B cell (primary cell): Measurements from ENCODE around the gene ADAMTS17. TPM values are rescaled to one million over a fixed set of nuclear protein-coding genes. Genes with fewer than 3 reads are reported as not detected.

Experiments
- ATAC-seq: fragments of 200-7000 bp; cut with Tn5 transposase; one replicate; pipeline ENCODE4 v1.10.0; 2021; ENCODE audit warnings: low read depth, mild to moderate bottlenecking, moderate number of reproducible peaks, moderate library complexity
- CTCF ChIA-PET: fragments of 350-600 bp; sonication (Branson Sonifier 250); formaldehyde crosslinking; loops from one replicate; lab custom pipeline; 2021; ENCODE audit warnings: antibody characterized with exemption, inconsistent platforms; lab: Charles Lee
- POLR2A ChIA-PET: fragments of 350-600 bp; sonication (Branson Sonifier 250); formaldehyde crosslinking; loops from one replicate; lab custom pipeline; 2021; ENCODE audit warnings: antibody characterized with exemption; lab: Charles Lee
- DNase-seq: peaks from one replicate; pipeline ENCODE4 v3.0.0; 2013
- H2AFZ ChIP-seq: 2 replicates; pipeline ENCODE4 v1.6.1; 2012; ENCODE audit warnings: mild to moderate bottlenecking, low read depth, low read length; ENCODE audit not compliant: insufficient read depth, poor library complexity, severe bottlenecking
- H3K27ac ChIP-seq, 2 donors: 1 replicate in 1 of 2; 2 replicates in 1 of 2; pipeline ENCODE4 v1.5.1; 2012 to 2013; ENCODE audit warnings: low read length in 2 of 2, mild to moderate bottlenecking in 2 of 2, moderate library complexity in 1 of 2
- H3K27me3 ChIP-seq, 4 experiments: fragments of 200-600 bp in 1 of 4; sonication (generic) in 1 of 4; replicated peaks in 1 of 4; 1 replicate in 2 of 4; 2 replicates in 2 of 4; pipeline versions ENCODE4 v1.6.1 to v1.7.0; 2013 to 2016; ENCODE audit warnings: low read length in 3 of 4, mild to moderate bottlenecking in 2 of 4, mixed read lengths in 1 of 4, moderate library complexity in 1 of 4; ENCODE audit not compliant: insufficient read depth in 4 of 4, control insufficient read depth in 3 of 4; ENCODE audit errors: control extremely low read depth in 1 of 4
- H3K36me3 ChIP-seq, 2 experiments: replicated peaks in 1 of 2; 1 replicate in 1 of 2; 2 replicates in 1 of 2; pipeline versions ENCODE4 v1.6.1 to v1.7.1; 2013; ENCODE audit warnings: low read length in 1 of 2; ENCODE audit not compliant: insufficient read depth in 2 of 2, control insufficient read depth in 1 of 2; ENCODE audit errors: control extremely low read depth in 1 of 2, extremely low read depth in 1 of 2
- H3K4me1 ChIP-seq, 2 donors: fragments of 200-600 bp in 1 of 2; sonication (generic) in 1 of 2; 1 replicate in 1 of 2; 2 replicates in 1 of 2; pipeline versions ENCODE4 v1.5.1 to v1.6.1; 2013 to 2017; ENCODE audit warnings: low read length in 2 of 2; ENCODE audit not compliant: control insufficient read depth in 2 of 2, insufficient read depth in 2 of 2
- H3K4me2 ChIP-seq: replicated peaks from 2 replicates; pipeline ENCODE3; 2012; ENCODE audit warnings: mild to moderate bottlenecking, low read depth, low read length; ENCODE audit not compliant: poor library complexity, severe bottlenecking
- H3K4me3 ChIP-seq, 5 experiments: fragments of 200-600 bp in 1 of 5; sonication (generic) in 1 of 5; 1 replicate in 3 of 5; 2 replicates in 2 of 5; pipeline versions ENCODE4 v1.5.1 to v1.7.0; 2011 to 2016; ENCODE audit warnings: low read length in 4 of 5, mild to moderate bottlenecking in 4 of 5, low read depth in 2 of 5, control low read depth in 1 of 5, moderate library complexity in 1 of 5; ENCODE audit not compliant: insufficient read depth in 1 of 5; ENCODE audit errors: control extremely low read depth in 1 of 5, extremely low read depth in 1 of 5
- H3K79me2 ChIP-seq: fragments of 200-600 bp; sonication (generic); one replicate; pipeline ENCODE4 v1.6.0; 2016; ENCODE audit warnings: low read length; ENCODE audit not compliant: control insufficient read depth, insufficient read depth
- H3K9ac ChIP-seq: fragments of 200-600 bp; sonication (generic); 2 replicates; pipeline ENCODE4 v1.6.1; 2017; ENCODE audit warnings: mild to moderate bottlenecking, low read length, moderate library complexity
- H3K9me3 ChIP-seq, 3 donors: one replicate each; pipeline versions ENCODE4 v1.6.1 to v1.7.1; 2013; ENCODE audit warnings: low read length in 2 of 3; ENCODE audit not compliant: control insufficient read depth in 2 of 3, insufficient read depth in 1 of 3; ENCODE audit errors: control extremely low read depth in 1 of 3
- H4K20me1 ChIP-seq: 2 replicates; pipeline ENCODE4 v1.6.0; 2012; ENCODE audit warnings: mild to moderate bottlenecking, low read length; ENCODE audit not compliant: insufficient read depth, control insufficient read depth, poor library complexity, severe bottlenecking
- H3K27ac Mint-ChIP-seq: one replicate; pipeline ENCODE4 v1.8.0; 2021; ENCODE audit warnings: mixed read lengths
- H3K27me3 Mint-ChIP-seq: one replicate; pipeline ENCODE4 v1.8.0; 2021; ENCODE audit warnings: mixed read lengths
- H3K4me1 Mint-ChIP-seq: one replicate; pipeline ENCODE4 v1.8.0; 2021; ENCODE audit warnings: mixed read lengths
- H3K4me3 Mint-ChIP-seq: one replicate; pipeline ENCODE4 v1.8.0; 2021; ENCODE audit warnings: mixed read lengths
- H3K9me3 Mint-ChIP-seq: one replicate; pipeline ENCODE4 v1.8.0; 2022; ENCODE audit warnings: mixed read lengths; ENCODE audit not compliant: insufficient read depth
- EZH2 ChIP-seq: IDR thresholded peaks from 2 replicates; pipeline ENCODE4 v1.6.1; 2012; ENCODE audit warnings: borderline replicate concordance, low read depth, mild to moderate bottlenecking, moderate library complexity, low read length; ENCODE audit not compliant: insufficient read depth, poor library complexity, severe bottlenecking
- WGBS: methylation state at CpG from one replicate; pipeline ENCODE4 v1.1.5; 2013; ENCODE audit warnings: missing lambda C conversion rate; ENCODE audit not compliant: insufficient coverage; 5-methylcytosine and 5-hydroxymethylcytosine counted together
- intact Hi-C: fragments of 100-400 bp; cut with micrococcal nuclease; formaldehyde crosslinking; loops from one replicate; pipeline ENCODE4 v1.10.0; 2022
- polyA plus RNA-seq: library from polyadenylated mRNA; depleted of rRNA; stranded (reverse); fragments of >200 nt; gene quantifications from 2 replicates; pipeline ENCODE4 v1.2.3, GENCODE V29; 2012
- total RNA-seq, 2 donors: library from RNA; stranded (reverse); fragments of 120-200 nt in 1 of 2; gene quantifications; 1 replicate in 1 of 2; 2 replicates in 1 of 2; pipeline versions ENCODE4 v1.2.3 to v1.2.4, GENCODE V29; 2013 to 2022
- TF ChIP-seq, protein P1 (sequence below): fragments of 200-600 bp; IDR thresholded peaks from one replicate; pipeline ENCODE4 v1.8.0; 2022; ENCODE audit warnings: antibody characterized with exemption, mild to moderate bottlenecking

ADAMTS17 gene
- total and polyA plus RNA-seq, 2 donors (not counting 1 experiment from before 2014, with no cell fraction given), result 0.10 TPM; not detected in 1

- Histone ChIP-seq H2AFZ (no peak overlapping the region), H3K9me3 (peaks cover 0 to 30% (median 9%) of the 10 kb centered on the region in 3 donors), H3K27ac (no peak overlapping the region), H3K4me3 (no peak overlapping the region), H4K20me1 (no peaks in the 10 kb centered on the region), H3K27me3 (no peaks in the 10 kb centered on the region), H3K36me3 (no peaks in the 10 kb centered on the region), H3K4me1 (no peaks in the 10 kb centered on the region), H3K79me2 (no peaks in the 10 kb centered on the region), H3K4me2 (no peak overlapping the region), H3K9ac (no peak overlapping the region)
- TF ChIP-seq EZH2, result no peak
- TF ChIP-seq, protein P1, sequence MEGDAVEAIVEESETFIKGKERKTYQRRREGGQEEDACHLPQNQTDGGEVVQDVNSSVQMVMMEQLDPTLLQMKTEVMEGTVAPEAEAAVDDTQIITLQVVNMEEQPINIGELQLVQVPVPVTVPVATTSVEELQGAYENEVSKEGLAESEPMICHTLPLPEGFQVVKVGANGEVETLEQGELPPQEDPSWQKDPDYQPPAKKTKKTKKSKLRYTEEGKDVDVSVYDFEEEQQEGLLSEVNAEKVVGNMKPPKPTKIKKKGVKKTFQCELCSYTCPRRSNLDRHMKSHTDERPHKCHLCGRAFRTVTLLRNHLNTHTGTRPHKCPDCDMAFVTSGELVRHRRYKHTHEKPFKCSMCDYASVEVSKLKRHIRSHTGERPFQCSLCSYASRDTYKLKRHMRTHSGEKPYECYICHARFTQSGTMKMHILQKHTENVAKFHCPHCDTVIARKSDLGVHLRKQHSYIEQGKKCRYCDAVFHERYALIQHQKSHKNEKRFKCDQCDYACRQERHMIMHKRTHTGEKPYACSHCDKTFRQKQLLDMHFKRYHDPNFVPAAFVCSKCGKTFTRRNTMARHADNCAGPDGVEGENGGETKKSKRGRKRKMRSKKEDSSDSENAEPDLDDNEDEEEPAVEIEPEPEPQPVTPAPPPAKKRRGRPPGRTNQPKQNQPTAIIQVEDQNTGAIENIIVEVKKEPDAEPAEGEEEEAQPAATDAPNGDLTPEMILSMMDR, result no peak
- Mint-ChIP-seq H3K27ac (no peak overlapping the region), H3K4me1 (no peaks in the 10 kb centered on the region), H3K4me3 (no peak overlapping the region), H3K27me3 (peaks cover 6% of the 10 kb centered on the region), H3K9me3 (no peaks in the 10 kb centered on the region)
- CTCF ChIA-PET, result no interaction called here
- POLR2A ChIA-PET, result no interaction called here
- intact Hi-C loops, result no loop called here
- DNase-seq, result no peak
- 51% methylated on average over 5 of the region's 8 CpGs for WGBS
- no peak for ATAC-seq
These were observed 171.2 kb downstream of the ADAMTS17 start for GRCh38 chr15:100170291-100171210.

DNA sequence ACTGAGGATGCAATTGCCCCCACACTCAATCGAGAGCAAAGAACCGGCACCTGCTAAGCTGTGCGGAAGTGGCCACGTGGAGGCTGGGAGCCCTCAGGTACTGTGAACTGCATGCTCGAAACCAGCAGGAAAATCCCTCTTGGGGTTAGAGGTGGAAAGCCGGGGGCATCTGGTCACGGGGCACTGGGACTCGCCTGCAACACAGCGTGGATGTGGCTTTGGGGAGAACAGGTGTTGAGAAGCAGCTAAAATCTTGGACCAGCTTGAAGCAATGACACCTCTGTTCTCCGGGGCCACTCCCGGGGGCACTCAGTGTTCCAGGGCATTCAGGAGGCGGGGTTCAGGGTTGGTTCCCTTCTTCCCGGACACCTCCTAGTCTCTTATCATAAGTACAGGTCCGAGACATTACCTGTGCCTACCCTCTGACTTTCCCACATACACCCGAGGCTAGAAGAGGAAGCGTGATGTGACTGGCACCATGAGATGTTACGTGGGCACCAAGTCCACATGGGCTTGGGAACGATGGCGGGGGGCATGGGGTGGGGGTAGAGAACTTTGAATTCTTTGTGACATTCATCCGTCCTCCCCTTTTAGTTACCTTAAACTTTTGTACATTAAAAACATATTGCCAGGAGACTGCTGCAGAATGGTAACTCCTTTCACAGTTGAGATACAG is 172.0 kb downstream of the ADAMTS17 start:
- Mint-ChIP-seq H3K9me3 (no peaks in the 10 kb centered on the region), H3K4me1 (no peaks in the 10 kb centered on the region), H3K4me3 (no peak overlapping the region), H3K27me3 (peaks cover 6% of the 10 kb centered on the region), H3K27ac (no peak overlapping the region)
- no peaks in the 10 kb centered on the region for H3K36me3 ChIP-seq
- no peak overlapping the region for H3K27ac ChIP-seq
- H3K4me3 ChIP-seq, result no peak overlapping the region
- CTCF ChIA-PET, result no interaction called here
- H3K79me2 ChIP-seq, result no peaks in the 10 kb centered on the region
- intact Hi-C loops, result no loop called here
- POLR2A ChIA-PET, result no interaction called here
- DNase-seq (no peak), ATAC-seq (no peak)
- H2AFZ ChIP-seq, result no peak overlapping the region
- TF ChIP-seq, protein P1, result no peak
- no peak for TF ChIP-seq EZH2
- 90% methylated on average over 13 of the region's 20 CpGs for WGBS
- no peaks in the 10 kb centered on the region for H4K20me1 ChIP-seq
- H3K4me1 ChIP-seq, result no peaks in the 10 kb centered on the region
- H3K27me3 ChIP-seq, result no peaks in the 10 kb centered on the region
- no peak overlapping the region for H3K9ac ChIP-seq
- H3K9me3 ChIP-seq, result peaks cover 0 to 30% (median 9%) of the 10 kb centered on the region in 3 donors
- H3K4me2 ChIP-seq, result no peak overlapping the region
